HG03039 (cell line): ENCODE results near the gene PAX8.
"Not testable (repeated sequence)": the region's sequence is repeated elsewhere in the genome, so short reads cannot be mapped to it uniquely, and the experiment has no call there.

Experiments
- ATAC-seq: cut with Tn5 transposase; IDR thresholded peaks from one replicate; pipeline ENCODE4 v1.9.1; 2021; ENCODE audit warnings: mild to moderate bottlenecking, moderate library complexity; ENCODE audit not compliant: unreplicated experiment

Gene PAX8

GRCh38 chr2:113291191-113291590 is 12.5 kb upstream of the PAX8 start:
- ATAC-seq, result no peak

GRCh38 chr2:113288674-113289149 is 10.0 kb upstream of the PAX8 start:
- not testable (repeated sequence) for ATAC-seq

GRCh38 chr2:113288117-113288673 is 9.5 kb upstream of the PAX8 start:
- not testable (repeated sequence) for ATAC-seq

- ATAC-seq, result no peak
Measured at GRCh38 chr2:113285816-113286215, 7.1 kb upstream of the PAX8 start.

GRCh38 chr2:113284999-113285398 is 6.3 kb upstream of the PAX8 start:
- ATAC-seq, result not testable (repeated sequence)

GRCh38 chr2:113284476-113284875 is 5.8 kb upstream of the PAX8 start:
- ATAC-seq, result no peak

GRCh38 chr2:113283704-113284284 is 5.1 kb upstream of the PAX8 start:
- ATAC-seq, result no peak

- no peak for ATAC-seq
Measured at GRCh38 chr2:113282747-113283533, 4.2 kb upstream of the PAX8 start.

- no peak for ATAC-seq
Measured at GRCh38 chr2:113281910-113282746, 3.4 kb upstream of the PAX8 start.

GRCh38 chr2:113278073-113278741 is 514 bp downstream of the PAX8 start:
- no peak for ATAC-seq

- ATAC-seq, result no peak
Measured at GRCh38 chr2:113277474-113278072, 1.1 kb downstream of the PAX8 start.

GRCh38 chr2:113276761-113277425 is 1.8 kb downstream of the PAX8 start:
- no peak for ATAC-seq

GRCh38 chr2:113276216-113276760 is 2.4 kb downstream of the PAX8 start:
- no peak for ATAC-seq

GRCh38 chr2:113275556-113276215 is 3.0 kb downstream of the PAX8 start:
- no peak for ATAC-seq

GRCh38 chr2:113274432-113274831 is 4.3 kb downstream of the PAX8 start:
- no peak for ATAC-seq

- ATAC-seq, result no peak
Measured at GRCh38 chr2:113273981-113274380, 4.7 kb downstream of the PAX8 start.

GRCh38 chr2:113273027-113273551 is 5.6 kb downstream of the PAX8 start:
- ATAC-seq, result no peak

GRCh38 chr2:113272477-113272876 is 6.2 kb downstream of the PAX8 start:
- no peak for ATAC-seq
